ENCODE results near the gene PLXNA2.

Gene PLXNA2

DNA sequence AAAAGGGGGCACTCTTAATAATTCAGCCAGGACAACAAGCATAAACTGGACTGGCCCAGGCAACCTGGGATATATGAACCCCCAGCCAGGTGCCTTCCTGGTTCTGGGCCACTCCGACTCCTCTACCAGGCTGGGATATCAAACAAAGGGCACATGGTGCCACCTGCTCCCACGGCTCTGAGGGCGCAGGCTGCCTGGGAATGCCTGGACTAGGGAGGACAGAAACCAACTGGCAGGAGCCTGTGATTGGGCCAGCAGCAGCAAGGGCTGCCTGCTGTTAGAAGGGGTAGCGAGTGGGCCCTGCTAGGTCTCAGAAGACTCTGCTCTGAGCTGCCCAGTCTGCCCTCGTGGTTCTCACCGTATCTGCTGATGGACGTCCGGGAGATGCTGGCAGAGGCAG is 210.0 kb downstream of the PLXNA2 start:
- DNase-seq = no peak

DNA sequence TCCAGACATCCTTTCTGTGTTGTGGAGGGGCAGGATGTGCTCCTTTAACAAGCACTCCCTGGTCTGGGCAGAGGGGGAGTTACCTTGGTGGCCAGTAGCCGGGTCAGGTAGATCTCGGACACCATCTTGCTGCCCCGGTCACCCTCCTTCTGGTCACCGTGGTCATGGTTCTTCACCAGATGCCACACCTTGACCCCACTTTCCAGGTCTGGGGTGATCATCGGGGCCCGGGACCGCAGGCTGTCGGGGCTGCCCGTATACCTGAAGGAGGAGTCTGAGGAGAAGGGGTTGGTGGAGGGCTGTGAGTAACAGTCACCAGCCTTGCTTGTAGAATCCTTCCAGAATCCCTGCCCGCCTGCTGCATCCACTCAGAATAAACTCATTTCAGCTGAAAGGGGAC is 210.9 kb downstream of the PLXNA2 start:
- no peak for DNase-seq

DNA sequence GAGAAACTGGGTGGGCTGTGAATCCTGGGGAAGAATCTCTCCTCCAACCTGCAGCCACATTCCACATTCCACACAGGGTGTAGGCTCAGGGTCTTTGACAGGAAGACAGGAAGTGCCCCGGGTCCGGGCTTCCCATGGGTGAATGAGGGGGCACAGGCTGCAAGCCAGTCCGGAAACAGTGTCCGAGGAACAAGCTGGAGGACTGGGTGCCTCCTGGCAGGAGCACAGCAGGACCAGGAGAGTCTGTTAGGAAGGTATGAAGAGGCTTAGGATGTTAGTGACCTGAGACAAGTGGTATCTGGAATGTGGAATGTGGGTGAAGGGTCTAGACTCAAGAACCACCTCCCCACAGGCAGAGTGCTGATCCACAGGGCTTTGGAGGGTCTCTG is 212.3 kb downstream of the PLXNA2 start:
- no peak for DNase-seq

DNA sequence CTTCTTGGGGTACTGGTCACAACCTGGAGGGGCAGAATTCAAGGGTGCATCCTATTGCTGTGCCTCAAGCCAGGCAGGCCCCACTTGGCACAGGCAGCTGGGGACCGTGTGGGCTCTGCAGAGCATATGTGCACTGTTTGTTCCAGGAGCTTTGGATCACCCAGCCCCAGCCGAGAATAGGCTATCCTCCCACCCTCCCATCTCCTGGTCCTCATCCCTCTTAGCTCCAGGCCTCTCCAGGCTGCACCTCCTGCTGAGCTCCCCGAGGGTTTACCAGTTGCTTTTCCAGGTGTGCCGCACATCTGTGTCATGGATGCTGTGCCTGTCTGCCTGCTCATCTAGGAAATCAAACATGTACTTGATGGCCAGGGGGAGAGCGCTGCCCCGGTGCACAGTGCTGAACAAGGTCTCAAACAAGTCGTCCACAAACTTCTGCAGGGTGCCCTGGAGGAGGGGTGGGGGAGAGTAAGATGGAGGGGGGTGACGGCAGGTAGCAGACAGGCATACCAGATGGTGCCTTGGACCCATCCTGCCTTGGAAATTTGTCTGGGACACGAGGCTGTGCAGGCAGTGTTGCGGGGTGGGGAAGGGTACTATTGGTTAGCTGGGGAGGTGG is 212.8 kb downstream of the PLXNA2 start:
- DNase-seq = no peak

DNA sequence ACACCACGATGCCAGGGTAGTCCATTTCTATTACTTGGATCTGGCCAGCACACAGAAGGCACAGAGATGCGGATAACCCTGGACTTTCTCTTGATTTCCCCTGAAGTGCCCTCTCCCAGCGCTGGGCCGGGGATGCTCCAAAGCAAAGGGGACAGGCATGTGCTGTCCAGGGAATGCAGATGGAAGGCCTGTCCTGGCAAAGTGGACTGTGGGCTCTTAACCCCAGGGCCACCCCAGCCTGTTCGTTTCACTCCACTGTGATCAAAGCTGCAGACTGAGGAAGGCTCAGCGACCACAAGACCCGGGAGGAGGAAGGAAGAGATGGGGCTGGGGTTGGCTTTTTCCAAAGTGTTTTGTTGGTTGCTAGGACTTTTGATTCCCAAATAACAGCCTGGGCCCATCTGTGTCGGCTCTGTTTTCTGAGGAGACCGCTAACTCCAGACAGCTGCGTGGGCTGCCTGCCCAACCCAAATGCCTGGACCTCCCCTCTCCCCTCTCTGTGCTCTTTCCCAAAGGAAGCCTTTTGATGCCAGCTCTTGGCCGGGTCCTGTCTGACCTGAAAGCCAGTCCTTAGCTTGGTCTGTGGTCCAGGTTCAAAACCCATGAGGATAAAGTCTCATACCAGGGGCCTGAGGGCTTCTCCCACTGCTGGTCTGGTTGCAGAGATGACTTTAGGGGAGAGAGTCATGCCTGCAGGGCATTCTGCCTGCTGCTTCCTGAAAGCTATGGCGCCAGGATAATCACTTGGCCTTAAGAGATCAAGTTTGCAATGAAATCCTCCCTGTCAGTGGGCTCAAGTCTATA is 213.7 kb downstream of the PLXNA2 start:
- no peak for DNase-seq

DNA sequence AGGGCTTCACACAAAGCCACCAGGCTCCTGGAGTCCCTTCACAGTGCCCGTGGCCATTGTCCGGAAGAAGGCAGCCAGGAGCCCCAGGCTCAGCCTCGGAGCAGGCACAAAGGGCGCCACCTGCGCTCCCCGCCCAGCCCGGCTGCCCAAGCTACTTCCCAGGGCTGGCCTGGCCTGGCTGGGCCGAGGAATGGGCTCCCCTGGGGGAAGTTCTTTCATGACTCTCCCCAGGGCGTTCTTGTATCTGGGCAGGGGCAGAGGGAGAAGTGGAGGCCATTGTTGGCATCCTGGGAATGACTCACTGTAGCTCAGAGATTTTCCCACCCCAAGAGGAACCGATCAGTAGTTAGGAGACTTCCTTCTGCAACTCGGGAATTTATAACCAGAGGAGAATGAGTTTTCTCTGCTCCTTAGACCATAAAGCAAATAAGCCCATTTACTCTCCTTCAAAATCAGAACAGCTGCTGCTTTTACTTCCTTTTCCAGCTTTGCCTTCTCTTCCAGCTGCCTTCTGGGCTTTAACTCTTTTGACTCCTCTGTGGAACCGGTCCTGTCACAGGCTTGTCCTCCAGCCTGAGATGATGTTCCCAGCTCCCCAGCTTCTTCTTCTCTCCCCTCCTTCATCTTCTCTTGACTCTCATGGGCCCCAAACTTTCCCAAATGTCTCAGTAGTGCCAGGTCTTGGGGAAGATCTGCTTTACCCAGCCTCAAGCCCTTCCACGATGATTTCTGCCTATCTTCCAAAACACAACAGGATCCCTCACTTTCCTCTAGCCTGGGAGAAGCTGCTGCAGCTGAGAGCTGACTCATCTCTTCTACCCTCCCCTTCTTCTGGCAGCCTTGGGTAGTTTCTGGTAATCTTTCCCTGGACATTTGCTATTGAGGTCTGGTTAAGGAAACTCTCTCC is 214.6 kb downstream of the PLXNA2 start:
- DNase-seq = no peak

DNA sequence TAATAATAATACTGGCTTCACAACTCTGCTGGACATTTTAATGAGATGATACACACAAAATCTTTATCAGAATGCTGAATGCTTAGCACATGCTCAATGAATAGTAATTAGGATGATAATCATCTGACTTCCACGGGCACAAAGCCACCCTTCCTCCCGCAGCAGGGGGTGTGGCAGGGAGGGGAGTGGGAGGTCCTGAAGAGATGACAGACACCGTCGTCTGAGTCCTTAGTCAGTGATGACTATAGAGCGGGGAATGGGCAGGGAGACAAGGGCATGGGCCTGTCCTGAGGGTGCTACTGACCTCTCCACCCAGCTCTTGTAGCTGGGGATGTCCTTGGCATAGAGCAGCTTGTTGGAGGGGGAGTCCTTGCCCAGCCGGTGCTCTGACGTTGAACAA is 215.7 kb downstream of the PLXNA2 start:
- no peak for DNase-seq

DNA sequence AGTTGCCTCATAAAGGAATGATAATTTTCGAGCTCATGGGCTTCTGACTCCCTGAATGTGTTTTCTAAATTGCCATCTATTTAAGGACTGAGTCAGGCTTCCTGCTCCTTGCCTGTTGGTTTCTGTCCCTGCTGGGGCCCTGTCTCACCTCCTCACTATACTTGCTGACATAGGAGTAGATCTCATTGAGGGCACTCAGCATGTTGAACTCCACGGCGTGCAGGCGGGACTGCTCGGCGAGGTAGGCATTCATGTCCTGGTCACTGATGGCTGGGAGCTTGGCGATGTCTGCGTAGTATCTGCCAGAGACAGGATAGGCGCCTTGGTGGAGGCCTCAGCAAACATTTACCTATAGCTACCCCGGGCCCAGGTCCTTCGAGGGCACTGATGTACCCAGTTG is 216.3 kb downstream of the PLXNA2 start:
- no peak for DNase-seq

DNA sequence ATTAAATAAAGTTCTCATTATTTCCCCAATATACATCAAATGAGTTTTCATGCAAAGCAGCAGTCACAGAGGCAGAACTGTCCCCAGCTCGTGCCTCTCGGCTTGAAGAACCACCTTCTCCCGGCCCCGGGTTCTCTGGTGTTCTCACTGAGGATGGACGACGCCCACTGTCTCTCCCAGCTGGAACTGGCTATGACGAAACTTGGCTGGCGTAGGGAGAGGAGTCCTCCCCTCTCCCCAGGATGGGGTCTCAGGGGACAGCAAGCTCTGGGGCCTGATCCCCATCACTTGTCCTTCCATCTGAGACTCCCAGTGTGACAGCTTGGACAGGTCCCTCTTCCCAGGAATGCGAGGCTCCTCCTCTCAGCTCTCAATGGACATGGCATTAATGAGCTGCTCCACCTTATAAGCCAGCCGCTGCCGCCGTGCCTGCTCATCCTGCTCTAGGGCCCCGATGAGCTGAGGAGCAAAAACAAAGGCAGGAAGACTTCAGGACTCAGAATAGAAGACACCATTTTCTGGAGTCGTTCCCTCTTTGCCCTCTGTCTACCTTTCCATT is 217.2 kb downstream of the PLXNA2 start:
- no peak for DNase-seq

DNA sequence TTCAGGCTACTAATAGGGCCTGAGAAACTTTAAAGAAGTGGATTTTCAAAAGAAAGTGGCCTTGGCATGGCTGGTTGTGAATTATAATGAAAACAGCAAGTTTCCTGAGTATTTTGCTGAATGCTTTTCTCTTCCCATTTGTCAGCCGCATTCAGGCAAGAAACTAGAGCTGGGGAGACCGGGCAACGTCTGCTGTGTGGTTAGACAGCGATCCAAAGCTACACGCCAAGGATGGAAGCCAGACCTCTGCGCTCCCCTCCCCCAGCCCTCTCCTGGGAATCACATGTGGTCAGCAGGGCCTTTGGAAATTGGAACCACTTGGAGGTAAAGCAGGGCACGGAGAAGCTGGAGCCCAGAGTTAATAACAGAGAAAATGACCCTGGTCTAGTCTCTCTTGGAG is 219.2 kb downstream of the PLXNA2 start:
- no peak for DNase-seq

DNA sequence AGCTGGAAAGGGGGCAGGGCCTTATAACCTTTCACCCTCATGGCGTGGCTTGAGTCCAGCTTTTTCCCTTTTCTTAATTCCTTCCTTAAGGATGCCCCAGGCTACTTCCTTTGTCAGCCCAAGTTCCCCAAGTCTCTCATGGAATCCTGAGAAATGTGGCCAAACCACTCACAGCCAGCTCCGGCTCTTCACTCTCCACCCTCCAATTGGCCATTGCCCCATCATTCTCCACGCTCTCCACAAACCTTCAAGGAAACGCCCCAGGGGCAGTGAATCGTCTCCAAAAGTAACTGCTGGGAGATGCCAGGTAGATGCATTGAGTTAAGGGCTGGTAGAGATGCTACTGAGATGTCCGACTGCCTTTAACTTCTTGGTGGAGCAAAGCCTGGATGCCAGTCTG is 219.8 kb downstream of the PLXNA2 start:
- no peak for DNase-seq

DNA sequence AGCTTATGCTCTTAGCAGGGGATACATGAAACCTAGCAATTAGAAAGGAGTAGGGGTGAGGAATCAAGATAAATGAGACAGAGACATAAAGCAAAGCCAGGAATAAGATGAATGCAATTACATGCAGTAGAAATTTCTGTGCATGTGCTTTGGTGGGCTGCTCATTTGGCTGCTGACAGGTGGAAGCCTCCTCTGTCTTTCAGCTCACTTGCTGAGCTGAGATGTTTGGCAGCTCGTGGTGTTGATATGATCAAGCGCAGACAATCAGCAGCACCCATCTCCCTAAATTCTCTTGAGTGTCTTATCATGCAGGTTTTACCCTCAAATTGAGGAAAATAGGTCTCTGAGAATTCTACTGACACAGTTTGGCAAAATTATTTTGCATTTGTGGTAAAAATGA is 224.9 kb downstream of the PLXNA2 start:
- DNase-seq = no peak

DNA sequence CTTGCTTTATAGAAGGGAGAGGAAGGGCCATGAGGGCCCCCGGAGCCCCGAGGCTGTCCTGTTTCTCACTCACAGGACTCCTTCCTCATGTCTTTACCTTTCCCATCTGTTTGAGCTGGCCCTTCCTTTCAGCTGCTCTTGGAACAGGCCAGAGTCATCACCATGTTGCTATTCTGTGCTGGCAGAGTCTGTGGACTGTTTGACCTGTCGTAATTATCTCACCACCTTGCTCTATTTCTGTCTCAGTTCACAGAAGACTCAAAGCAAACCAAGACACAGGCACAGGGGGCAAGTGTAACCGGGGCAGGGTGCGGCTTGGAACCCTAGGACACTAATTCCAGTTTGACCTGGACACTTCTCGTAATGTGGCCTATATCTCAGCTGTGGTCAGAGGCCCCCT is 228.9 kb downstream of the PLXNA2 start:
- no peak for DNase-seq

DNA sequence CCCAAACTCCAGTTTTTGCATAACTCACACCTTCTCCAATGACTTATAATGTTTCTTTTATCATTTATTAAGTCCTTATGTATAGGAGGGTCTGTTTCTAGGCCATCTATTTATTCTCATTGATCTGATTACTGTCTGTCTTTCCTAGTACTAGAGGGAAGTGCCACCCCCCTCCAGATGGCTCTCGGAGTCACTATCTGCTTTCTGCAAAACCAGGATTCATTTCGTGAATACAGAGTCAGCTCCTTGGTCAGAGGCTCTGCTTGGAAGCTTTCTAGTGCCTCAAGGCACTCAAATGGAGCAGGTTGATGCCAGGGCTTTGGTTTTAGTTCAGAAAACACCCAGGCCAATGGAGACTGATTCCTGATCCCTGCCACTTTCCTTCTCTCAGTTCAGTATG is 231.0 kb downstream of the PLXNA2 start:
- no peak for DNase-seq

DNA sequence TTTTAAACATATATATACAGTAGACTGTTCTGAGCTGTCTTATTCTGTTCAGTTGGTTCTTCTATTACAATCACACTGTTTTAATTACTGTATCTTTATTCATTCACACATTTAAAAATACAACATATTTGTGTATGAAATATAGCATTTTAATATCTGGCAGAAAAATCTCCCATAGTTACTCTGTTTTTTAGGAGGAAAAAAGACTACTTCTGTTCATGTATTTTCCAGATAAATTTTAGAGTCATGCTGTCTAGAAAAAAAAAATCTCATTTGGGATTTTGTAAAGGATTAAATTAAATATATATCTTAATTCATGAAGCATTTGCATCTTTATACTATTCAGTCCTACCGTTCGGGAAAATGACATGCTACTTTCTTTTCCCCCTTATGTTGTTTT is 231.5 kb downstream of the PLXNA2 start:
- DNase-seq = no peak

DNA sequence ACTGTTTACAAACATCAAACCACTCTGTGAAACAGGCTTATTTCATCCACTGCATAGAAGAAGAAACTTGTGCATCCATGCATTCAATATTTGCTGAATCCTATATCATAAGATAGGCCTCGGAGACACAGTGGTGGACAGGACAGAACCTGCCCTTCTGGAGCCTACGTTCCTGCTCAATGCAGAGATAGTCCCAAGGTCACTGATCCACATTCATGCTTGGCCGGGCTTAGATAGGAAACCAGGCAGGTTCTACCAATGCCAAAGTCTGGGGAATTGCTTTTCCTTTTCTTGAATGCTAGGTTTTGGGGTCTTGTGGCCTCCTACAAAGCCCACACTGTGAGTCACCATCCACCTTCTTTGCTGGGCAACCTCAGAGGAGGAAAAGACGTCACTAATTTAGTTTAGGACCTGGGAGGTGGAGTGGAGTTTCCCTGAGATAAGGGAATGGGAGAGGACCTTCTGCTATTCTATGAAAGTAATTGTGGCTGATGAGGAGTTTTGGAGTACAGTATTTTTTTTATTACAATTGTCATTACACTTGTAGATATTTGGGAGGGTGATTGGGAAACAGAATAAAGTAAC is 233.6 kb downstream of the PLXNA2 start:
- no peak for DNase-seq

DNA sequence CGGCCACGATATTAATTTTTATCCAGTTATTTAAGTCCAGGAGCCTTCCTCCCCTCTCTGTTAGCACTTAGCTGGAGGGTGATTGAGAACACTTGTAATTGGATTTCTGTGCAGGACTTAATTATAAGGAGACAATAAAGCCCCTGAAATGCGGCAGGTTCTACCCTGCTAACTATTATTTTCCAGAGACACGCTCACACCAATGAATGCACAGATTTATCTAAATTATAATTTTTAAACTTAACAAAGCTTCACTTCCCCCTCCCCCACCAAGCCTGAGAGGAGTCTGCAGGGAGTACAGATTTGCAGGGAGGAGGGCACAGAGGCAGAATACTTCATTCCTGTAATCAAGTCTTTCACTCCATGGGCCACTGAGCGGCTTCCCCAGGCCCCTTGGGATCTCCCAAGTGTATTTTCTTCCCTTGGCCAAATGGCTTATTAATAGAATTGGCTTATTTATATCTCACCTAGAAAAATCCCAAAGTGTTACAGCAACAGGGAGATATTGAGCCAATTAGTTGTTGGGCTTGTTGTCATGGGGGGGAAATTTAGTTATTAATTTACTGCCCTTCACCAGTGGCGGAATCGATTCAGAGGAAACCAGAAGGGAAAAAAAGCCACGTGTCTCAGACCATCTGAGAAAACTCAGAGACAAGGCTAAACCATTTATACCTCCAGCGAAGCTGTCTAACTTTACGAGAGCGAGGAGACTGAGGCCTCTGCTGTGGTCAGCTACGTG is 234.3 kb downstream of the PLXNA2 start:
- DNase-seq = no peak

DNA sequence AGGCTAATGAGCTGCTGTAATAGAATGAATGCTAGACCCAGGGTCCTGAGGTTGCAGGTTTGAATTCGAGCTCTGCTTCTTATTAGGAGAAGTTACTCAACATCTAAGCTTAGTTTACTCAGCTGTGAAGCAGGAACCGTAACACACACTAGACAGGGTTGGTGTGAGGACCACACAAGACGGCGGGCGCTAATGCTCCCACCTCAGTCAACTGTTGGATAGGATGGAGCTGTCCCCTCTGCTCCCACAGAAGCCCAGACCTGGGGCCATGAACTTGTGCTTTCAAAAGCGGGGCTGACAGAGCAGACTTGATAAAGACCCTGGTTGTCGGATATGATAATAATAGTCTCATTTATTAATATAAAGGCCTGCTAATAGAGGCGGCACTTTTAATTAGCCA is 234.9 kb downstream of the PLXNA2 start:
- no peak for DNase-seq

DNA sequence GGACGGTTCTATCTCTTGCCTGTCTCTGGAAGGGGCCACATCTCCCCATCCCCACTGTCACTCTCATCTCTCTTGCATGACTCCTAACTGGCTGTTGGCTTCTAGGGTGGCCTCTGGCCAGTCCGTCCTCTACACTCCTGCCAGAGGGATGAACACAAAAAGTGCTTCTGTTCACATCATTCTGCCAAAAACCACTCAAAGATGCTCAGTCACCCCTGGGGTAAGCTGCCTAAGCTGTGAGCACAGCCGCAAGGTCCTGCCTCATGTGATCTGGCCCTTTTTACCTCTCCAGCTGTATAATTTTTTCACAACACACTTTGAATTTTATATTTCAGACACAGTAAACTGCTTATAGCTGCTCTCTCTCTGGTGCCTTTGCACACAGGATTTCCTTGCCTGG is 235.7 kb downstream of the PLXNA2 start:
- DNase-seq = no peak

DNA sequence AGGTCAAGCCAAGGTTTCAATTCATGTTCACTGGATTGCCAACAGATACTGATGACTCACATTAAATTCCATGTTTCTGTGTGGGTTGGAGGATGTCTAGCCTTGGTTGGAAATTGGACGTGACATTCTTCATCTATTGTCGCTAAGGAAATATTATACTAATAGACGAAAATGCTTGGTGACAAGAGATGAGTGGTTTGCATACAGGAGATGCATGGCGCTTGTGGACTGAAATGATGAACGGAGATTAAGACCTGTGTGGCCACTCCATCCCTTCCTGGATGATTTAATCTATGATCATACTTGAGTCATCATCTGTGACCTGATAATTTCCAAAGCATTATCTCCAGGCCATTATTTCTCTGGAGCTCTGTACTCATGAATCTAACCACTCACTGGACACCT is 236.2 kb downstream of the PLXNA2 start:
- DNase-seq = no peak

DNA sequence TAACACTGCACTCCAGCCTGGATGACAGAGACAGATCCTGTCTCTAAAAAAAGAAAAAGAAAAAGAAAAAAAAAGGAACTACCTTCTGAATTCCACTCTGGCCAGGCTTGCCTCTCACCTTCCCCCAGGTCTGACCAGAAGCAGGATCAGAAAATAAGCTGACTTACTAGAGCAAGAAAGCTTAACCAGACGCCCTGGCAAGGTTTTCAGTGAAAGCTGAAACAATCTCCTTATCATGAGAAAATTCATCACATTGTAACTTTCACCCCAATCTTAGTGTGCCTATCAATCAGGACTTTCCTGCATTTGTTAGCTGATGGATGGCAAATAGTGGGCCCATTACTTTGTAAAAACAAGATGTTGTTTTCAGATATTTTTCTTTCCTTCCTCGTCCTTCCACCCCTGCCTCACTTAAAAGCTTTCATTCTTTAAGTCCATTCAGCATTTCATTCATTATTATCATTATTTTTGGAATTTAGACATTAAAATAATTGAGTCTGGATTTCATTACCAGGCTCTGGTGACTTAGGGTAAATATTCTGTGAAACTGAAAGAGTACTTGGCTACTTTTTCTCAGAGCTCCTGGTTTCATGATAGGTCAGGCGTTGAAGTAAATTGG is 236.8 kb downstream of the PLXNA2 start:
- no peak for DNase-seq
